Kidney (tissue), 14 donors: ENCODE results near the gene PLEKHM3. TPM values are rescaled to one million over a fixed set of nuclear protein-coding genes. Genes with fewer than 3 reads are reported as not detected.

Source experiments
- DNase-seq, 5 donors: peaks; one replicate each; pipeline ENCODE4 v3.0.0-alpha.2; 2013 to 2020
- FAIRE-seq: peaks from 2 replicates; lab custom pipeline; 2012; peaks lifted over from hg19 to GRCh38; lab: Jason Lieb, UNC
- H3K27ac ChIP-seq, 2 donors: one replicate each; pipeline ENCODE4 v1.7.0; 2013; ENCODE audit warnings: low read depth in 2 of 2, low read length in 2 of 2, inconsistent platforms in 1 of 2
- H3K27me3 ChIP-seq: one replicate; pipeline ENCODE4 v1.7.1; 2013; ENCODE audit warnings: low read length, inconsistent platforms; ENCODE audit not compliant: control insufficient read depth, insufficient read depth
- H3K36me3 ChIP-seq, 3 donors: one replicate each; pipeline versions ENCODE4 v1.7.0 to v1.7.1; 2013; ENCODE audit warnings: low read length in 3 of 3, control low read depth in 1 of 3, inconsistent platforms in 1 of 3; ENCODE audit not compliant: insufficient read depth in 3 of 3, control insufficient read depth in 2 of 3
- H3K4me1 ChIP-seq, 3 donors: one replicate each; pipeline versions ENCODE4 v1.7.0 to v1.7.1; 2013; ENCODE audit warnings: low read length in 3 of 3, inconsistent platforms in 1 of 3, low read depth in 1 of 3; ENCODE audit not compliant: control insufficient read depth in 2 of 3, insufficient read depth in 2 of 3
- H3K4me3 ChIP-seq, 3 donors: one replicate each; pipeline versions ENCODE4 v1.7.0 to v1.8.1; 2013; ENCODE audit warnings: low read length in 3 of 3, control low read depth in 1 of 3, inconsistent platforms in 1 of 3
- H3K9ac ChIP-seq, 3 donors: one replicate each; pipeline versions ENCODE4 v1.7.0 to v1.7.1; 2013; ENCODE audit warnings: low read length in 3 of 3, control low read depth in 1 of 3, inconsistent platforms in 1 of 3
- H3K9me3 ChIP-seq, 3 donors: one replicate each; pipeline versions ENCODE4 v1.7.0 to v1.7.1; 2013; ENCODE audit warnings: low read length in 3 of 3, control low read depth in 1 of 3, inconsistent platforms in 1 of 3; ENCODE audit not compliant: control insufficient read depth in 2 of 3, insufficient read depth in 1 of 3
- intact Hi-C: fragments of 100-400 bp; cut with DNase I; formaldehyde crosslinking; loops from one replicate; pipeline ENCODE4 v1.11.1; 2022
- polyA plus RNA-seq: library from polyadenylated mRNA; stranded (reverse); fragments of 350-450 nt; fragmentation: Illumina TruSeq; extraction: RNeasy Lipid Tissue Mini Kit (QIAGEN cat#74804); gene quantifications from one replicate; pipeline ENCODE4 v1.2.3, GENCODE V29; 2014; ENCODE audit warnings: low read depth, low replicate concordance; ENCODE audit not compliant: insufficient read depth
- total RNA-seq: library from RNA; stranded (reverse); fragmentation: NEBNext Ultra II Directional; extraction: Animal tissue kit (Norgen Biotek cat#: 25700); gene quantifications from one replicate; pipeline ENCODE4 v1.2.1, GENCODE V29; 2021
- TF ChIP-seq, protein P1 (sequence below): IDR thresholded peaks from 3 replicates; pipeline ENCODE4 v1.5.1; 2012; ENCODE audit warnings: mild to moderate bottlenecking, moderate library complexity, borderline replicate concordance; ENCODE audit not compliant: insufficient read depth; ENCODE audit errors: extremely low read depth
- donor health status: control.
- donor health status: control.
- donor health status: control.
- donor health status: control.
- donor health status: control.
- donor health status: DM: yes; HTN: yes; CAD: no.
- donor health status: Normal renal cell carcinoma (clear cell type).

Gene PLEKHM3
- total and polyA plus RNA-seq, 2 donors from 2014 or later = 4.2 to 13.5 TPM

DNA sequence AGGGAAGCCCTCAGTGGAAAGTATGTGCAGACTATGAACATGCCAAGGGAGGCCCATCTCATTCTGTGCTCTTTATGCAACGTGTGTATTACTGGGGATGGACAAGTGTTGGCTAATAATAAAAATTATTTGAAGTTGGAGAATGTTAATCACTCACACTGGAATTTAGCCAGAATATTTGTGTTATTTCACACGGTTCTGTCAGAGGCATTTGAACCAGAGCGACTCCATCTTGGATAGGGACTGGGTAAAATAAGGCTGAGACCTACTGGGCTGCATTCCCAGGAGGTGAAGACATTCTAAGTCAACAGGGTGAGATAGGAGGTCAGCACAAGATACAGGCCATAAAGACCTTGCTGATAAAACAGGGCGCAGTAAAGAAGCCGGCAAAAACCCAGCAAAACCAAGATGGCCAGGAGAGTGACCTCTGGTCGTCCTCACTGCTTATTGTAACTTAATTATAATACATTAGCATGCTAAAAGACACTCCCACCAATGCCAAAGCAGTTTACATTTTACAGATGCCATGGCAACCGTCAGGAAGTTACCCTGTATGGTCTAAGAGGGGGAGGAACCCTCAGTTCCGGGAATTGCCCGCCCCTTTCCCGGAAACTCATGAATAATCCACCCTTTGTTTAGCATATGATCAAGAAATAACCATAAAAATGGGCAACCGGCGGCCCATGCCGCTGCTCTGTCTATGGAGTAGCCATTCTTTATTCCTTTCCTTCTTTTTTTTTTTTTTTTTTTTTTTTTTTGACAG is 253.1 kb downstream of the PLEKHM3 start:
- Histone ChIP-seq H3K36me3 (no peaks in the 10 kb centered on the region), H3K4me1 (peaks cover 0 to 8% (median 0%) of the 10 kb centered on the region in 3 donors), H3K27ac (no peak overlapping the region), H3K27me3 (no peaks in the 10 kb centered on the region), H3K4me3 (no peak overlapping the region), H3K9ac (no peak overlapping the region), H3K9me3 (no peaks in the 10 kb centered on the region)
- TF ChIP-seq, protein P1, sequence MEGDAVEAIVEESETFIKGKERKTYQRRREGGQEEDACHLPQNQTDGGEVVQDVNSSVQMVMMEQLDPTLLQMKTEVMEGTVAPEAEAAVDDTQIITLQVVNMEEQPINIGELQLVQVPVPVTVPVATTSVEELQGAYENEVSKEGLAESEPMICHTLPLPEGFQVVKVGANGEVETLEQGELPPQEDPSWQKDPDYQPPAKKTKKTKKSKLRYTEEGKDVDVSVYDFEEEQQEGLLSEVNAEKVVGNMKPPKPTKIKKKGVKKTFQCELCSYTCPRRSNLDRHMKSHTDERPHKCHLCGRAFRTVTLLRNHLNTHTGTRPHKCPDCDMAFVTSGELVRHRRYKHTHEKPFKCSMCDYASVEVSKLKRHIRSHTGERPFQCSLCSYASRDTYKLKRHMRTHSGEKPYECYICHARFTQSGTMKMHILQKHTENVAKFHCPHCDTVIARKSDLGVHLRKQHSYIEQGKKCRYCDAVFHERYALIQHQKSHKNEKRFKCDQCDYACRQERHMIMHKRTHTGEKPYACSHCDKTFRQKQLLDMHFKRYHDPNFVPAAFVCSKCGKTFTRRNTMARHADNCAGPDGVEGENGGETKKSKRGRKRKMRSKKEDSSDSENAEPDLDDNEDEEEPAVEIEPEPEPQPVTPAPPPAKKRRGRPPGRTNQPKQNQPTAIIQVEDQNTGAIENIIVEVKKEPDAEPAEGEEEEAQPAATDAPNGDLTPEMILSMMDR = no peak
- FAIRE-seq (no peak), DNase-seq (peak; percentile 35 to 77 (median 50))
- intact Hi-C loops = no loop called here

DNA sequence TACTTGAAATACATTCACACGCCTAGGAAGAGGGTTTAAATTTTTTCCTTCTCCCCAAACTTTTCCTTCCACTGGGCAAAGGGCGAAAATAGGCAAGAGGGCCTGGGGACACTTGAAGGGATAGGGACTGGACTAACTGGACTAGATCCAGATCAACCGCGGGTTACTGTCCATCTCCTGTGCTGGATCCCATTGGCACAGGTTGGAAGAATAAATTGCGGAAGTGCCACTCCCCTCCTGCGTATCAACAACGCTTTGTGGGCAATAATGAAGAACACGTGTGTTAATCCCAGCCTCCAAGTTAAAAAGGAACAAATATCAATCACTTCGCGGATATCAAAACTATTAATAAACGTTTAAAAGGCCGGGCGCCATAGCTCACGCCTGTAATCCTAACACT is 253.9 kb downstream of the PLEKHM3 start:
- intact Hi-C loops = no loop called here

More for the DNA sequence above, 253.9 kb downstream of the PLEKHM3 start:
- peak overlapping the region in 1 of 3 donors; percentile 85 for H3K4me3 ChIP-seq
- no peaks in the 10 kb centered on the region for H3K36me3 ChIP-seq
- FAIRE-seq (no peak), DNase-seq (no peak)
- peaks cover 0 to 8% (median 0%) of the 10 kb centered on the region in 3 donors for H3K4me1 ChIP-seq
- H3K9me3 ChIP-seq = no peaks in the 10 kb centered on the region
- H3K27ac ChIP-seq = no peak overlapping the region
- H3K9ac ChIP-seq = no peak overlapping the region
- H3K27me3 ChIP-seq = no peaks in the 10 kb centered on the region
- TF ChIP-seq, protein P1 = no peak

Other genes starting within 250 kb of the PLEKHM3 start
- gene CRYGD, start 99.0 kb upstream of the PLEKHM3 start, total RNA-seq = not detected
- gene CRYGD, start 99.0 kb upstream of the PLEKHM3 start, polyA plus RNA-seq = not detected
- gene CRYGC, start 104.3 kb upstream of the PLEKHM3 start, total RNA-seq = not detected
- not detected for gene CRYGC, start 104.3 kb upstream of the PLEKHM3 start, polyA plus RNA-seq
- not detected for gene CRYGB, start 120.6 kb upstream of the PLEKHM3 start, total RNA-seq
- gene CRYGB, start 120.6 kb upstream of the PLEKHM3 start, polyA plus RNA-seq = not detected
- gene CRYGA, start 138.1 kb upstream of the PLEKHM3 start, total RNA-seq = not detected
- gene CRYGA, start 138.1 kb upstream of the PLEKHM3 start, polyA plus RNA-seq = not detected
- gene C2orf80, start 164.5 kb upstream of the PLEKHM3 start, total RNA-seq = not detected
- gene C2orf80, start 164.5 kb upstream of the PLEKHM3 start, polyA plus RNA-seq = not detected
- gene IDH1, start 229.5 kb upstream of the PLEKHM3 start, total RNA-seq = 53.1 TPM
- 95.7 TPM for gene IDH1, start 229.5 kb upstream of the PLEKHM3 start, polyA plus RNA-seq
- 31.5 TPM for gene PIKFYVE, start 240.7 kb upstream of the PLEKHM3 start, total RNA-seq
- gene PIKFYVE, start 240.7 kb upstream of the PLEKHM3 start, polyA plus RNA-seq = 3.4 TPM